HCEC 1CT (cell line): ENCODE measurements around the gene CFC1.
"Not testable (repeated sequence)": the region's sequence is repeated elsewhere in the genome, so short reads cannot be mapped to it uniquely, and the experiment has no call there.

Experiments used
- DNase-seq: peaks from one replicate; pipeline ENCODE4 v3.0.0-alpha.2; 2017

Gene CFC1

GRCh38 chr2:130582970-130583369 is 16.4 kb downstream of the CFC1 start:
- not testable (repeated sequence) for DNase-seq

- DNase-seq = not testable (repeated sequence)
Observed at GRCh38 chr2:130581491-130581890, 17.9 kb downstream of the CFC1 start.

- not testable (repeated sequence) for DNase-seq
Observed at GRCh38 chr2:130579121-130579520, 20.3 kb downstream of the CFC1 start.

GRCh38 chr2:130577559-130577958 is 21.8 kb downstream of the CFC1 start:
- not testable (repeated sequence) for DNase-seq

- not testable (repeated sequence) for DNase-seq
Observed at GRCh38 chr2:130576209-130576784, 23.1 kb downstream of the CFC1 start.

GRCh38 chr2:130574230-130574629 is 25.1 kb downstream of the CFC1 start:
- not testable (repeated sequence) for DNase-seq

- DNase-seq = not testable (repeated sequence)
Observed at GRCh38 chr2:130571929-130572328, 27.4 kb downstream of the CFC1 start.

GRCh38 chr2:130566165-130566564 is 33.2 kb downstream of the CFC1 start:
- not testable (repeated sequence) for DNase-seq

GRCh38 chr2:130556441-130556840 is 42.9 kb downstream of the CFC1 start:
- DNase-seq = not testable (repeated sequence)

GRCh38 chr2:130554178-130554577 is 45.2 kb downstream of the CFC1 start:
- not testable (repeated sequence) for DNase-seq

- DNase-seq = not testable (repeated sequence)
Observed at GRCh38 chr2:130549475-130549874, 49.9 kb downstream of the CFC1 start.

GRCh38 chr2:130548418-130548817 is 51.0 kb downstream of the CFC1 start:
- not testable (repeated sequence) for DNase-seq

GRCh38 chr2:130544978-130545377 is 54.4 kb downstream of the CFC1 start:
- not testable (repeated sequence) for DNase-seq

- not testable (repeated sequence) for DNase-seq
Observed at GRCh38 chr2:130543785-130544528, 55.4 kb downstream of the CFC1 start.

GRCh38 chr2:130542789-130543188 is 56.6 kb downstream of the CFC1 start:
- DNase-seq = not testable (repeated sequence)
